OCI-LY3 (cell line): ENCODE data around the gene TMOD2.

Source experiments
- H2AFZ ChIP-seq: fragments of 200-600, 300-600 bp; shearing (Covaris generic); 2 replicates; pipeline ENCODE4 v1.6.0; 2014; ENCODE audit warnings: antibody characterized with exemption, low read depth, low read length
- H3K27ac ChIP-seq: fragments of 200-600, 300-600 bp; sonication (generic); 2 replicates; pipeline ENCODE4 v1.5.1; 2014; ENCODE audit warnings: mild to moderate bottlenecking, low read length, moderate library complexity, mixed read lengths
- H3K27me3 ChIP-seq: fragments of 200-600, 300-600 bp; sonication (generic); 2 replicates; pipeline ENCODE4 v1.6.1; 2014; ENCODE audit warnings: low read depth, low read length, mixed read lengths
- H3K36me3 ChIP-seq: fragments of 200-600, 300-600 bp; sonication (generic); replicated peaks from 2 replicates; pipeline ENCODE3; 2014; ENCODE audit warnings: low read depth, low read length, mixed read lengths
- H3K4me1 ChIP-seq: fragments of 300-600, 200-600 bp; sonication (generic); 2 replicates; pipeline ENCODE4 v1.6.1; 2014; ENCODE audit warnings: low read length, mixed read lengths
- H3K4me2 ChIP-seq: fragments of 200-600, 300-600 bp; sonication (generic); 2 replicates; pipeline ENCODE4 v1.6.1; 2014; ENCODE audit warnings: low read length, mixed read lengths
- H3K4me3 ChIP-seq: fragments of 300-600, 200-600 bp; sonication (generic); 2 replicates; pipeline ENCODE4 v1.5.1; 2014; ENCODE audit warnings: antibody characterized with exemption, mild to moderate bottlenecking, low read length, moderate library complexity
- H3K79me2 ChIP-seq: fragments of 300-600, 200-600 bp; shearing (Covaris generic); 2 replicates; pipeline ENCODE4 v1.6.1; 2014; ENCODE audit warnings: mild to moderate bottlenecking, low read length, mixed read lengths
- H3K9ac ChIP-seq: fragments of 300-600, 200-600 bp; shearing (Covaris generic); 2 replicates; pipeline ENCODE4 v1.6.0; 2014; ENCODE audit warnings: mild to moderate bottlenecking, low read length, moderate library complexity
- H3K9me3 ChIP-seq: fragments of 200-600, 300-600 bp; shearing (Covaris generic); 2 replicates; pipeline ENCODE4 v1.6.1; 2014; ENCODE audit warnings: low read length, mixed read lengths; ENCODE audit not compliant: insufficient read depth
- H4K20me1 ChIP-seq: fragments of 200-600, 300-600 bp; sonication (generic); 2 replicates; pipeline ENCODE4 v1.6.1; 2016; ENCODE audit warnings: low read length, mixed read lengths; ENCODE audit not compliant: insufficient read depth
- EZH2phosphoT487 ChIP-seq: fragments of 200-600 bp; shearing (Covaris generic); IDR thresholded peaks from 2 replicates; pipeline ENCODE4 v1.6.1; 2018; ENCODE audit warnings: antibody characterized with exemption, mixed run types, low read depth
- TF ChIP-seq, protein P1 (sequence below): fragments of 200-600, 300-600 bp; sonication (generic); IDR thresholded peaks from 2 replicates; pipeline ENCODE4 v1.5.1; 2014; ENCODE audit warnings: antibody characterized with exemption, low read length, low read depth

Gene TMOD2

DNA sequence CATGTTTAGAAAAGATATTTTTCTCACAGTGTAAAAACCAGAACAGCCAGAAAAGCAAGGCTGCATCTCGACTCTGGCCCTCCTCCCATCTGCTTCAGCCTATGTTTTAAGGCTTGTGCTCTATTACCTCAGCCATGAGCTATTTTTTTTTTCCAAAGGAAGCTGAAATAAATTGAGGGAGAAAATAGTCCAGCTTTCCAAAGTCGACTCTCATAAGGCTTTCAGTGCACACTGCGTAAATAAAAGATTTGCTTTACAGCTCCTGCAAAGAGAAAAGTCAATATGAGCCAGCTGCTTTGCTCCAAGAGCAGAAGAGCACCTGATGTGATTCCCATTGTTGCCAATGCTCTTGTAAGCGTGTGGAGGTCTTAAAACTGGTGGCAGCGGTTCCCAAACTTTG is 43.4 kb upstream of the TMOD2 start:
- H3K4me3 ChIP-seq = no peak overlapping the region
- TF ChIP-seq, protein P1, sequence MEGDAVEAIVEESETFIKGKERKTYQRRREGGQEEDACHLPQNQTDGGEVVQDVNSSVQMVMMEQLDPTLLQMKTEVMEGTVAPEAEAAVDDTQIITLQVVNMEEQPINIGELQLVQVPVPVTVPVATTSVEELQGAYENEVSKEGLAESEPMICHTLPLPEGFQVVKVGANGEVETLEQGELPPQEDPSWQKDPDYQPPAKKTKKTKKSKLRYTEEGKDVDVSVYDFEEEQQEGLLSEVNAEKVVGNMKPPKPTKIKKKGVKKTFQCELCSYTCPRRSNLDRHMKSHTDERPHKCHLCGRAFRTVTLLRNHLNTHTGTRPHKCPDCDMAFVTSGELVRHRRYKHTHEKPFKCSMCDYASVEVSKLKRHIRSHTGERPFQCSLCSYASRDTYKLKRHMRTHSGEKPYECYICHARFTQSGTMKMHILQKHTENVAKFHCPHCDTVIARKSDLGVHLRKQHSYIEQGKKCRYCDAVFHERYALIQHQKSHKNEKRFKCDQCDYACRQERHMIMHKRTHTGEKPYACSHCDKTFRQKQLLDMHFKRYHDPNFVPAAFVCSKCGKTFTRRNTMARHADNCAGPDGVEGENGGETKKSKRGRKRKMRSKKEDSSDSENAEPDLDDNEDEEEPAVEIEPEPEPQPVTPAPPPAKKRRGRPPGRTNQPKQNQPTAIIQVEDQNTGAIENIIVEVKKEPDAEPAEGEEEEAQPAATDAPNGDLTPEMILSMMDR = no peak
- no peak for TF ChIP-seq EZH2phosphoT487
- H2AFZ ChIP-seq = no peak overlapping the region
- H3K27ac ChIP-seq = no peak overlapping the region
- H3K4me2 ChIP-seq = no peak overlapping the region
- no peak overlapping the region for H3K9ac ChIP-seq
- H3K4me1 ChIP-seq = no peaks in the 10 kb centered on the region
- no peaks in the 10 kb centered on the region for H4K20me1 ChIP-seq
- no peaks in the 10 kb centered on the region for H3K27me3 ChIP-seq
- H3K79me2 ChIP-seq = no peaks in the 10 kb centered on the region
- H3K36me3 ChIP-seq = peaks cover 4% of the 10 kb centered on the region
- H3K9me3 ChIP-seq = no peaks in the 10 kb centered on the region

GRCh38 chr15:51709031-51709430 is 42.4 kb upstream of the TMOD2 start:
- H3K4me2 ChIP-seq = no peak overlapping the region
- no peak overlapping the region for H3K9ac ChIP-seq
- H4K20me1 ChIP-seq = no peaks in the 10 kb centered on the region
- H3K36me3 ChIP-seq = peaks cover 4% of the 10 kb centered on the region
- no peaks in the 10 kb centered on the region for H3K79me2 ChIP-seq
- no peaks in the 10 kb centered on the region for H3K27me3 ChIP-seq
- no peaks in the 10 kb centered on the region for H3K4me1 ChIP-seq
- H2AFZ ChIP-seq = no peak overlapping the region
- no peak overlapping the region for H3K4me3 ChIP-seq
- no peaks in the 10 kb centered on the region for H3K9me3 ChIP-seq
- TF ChIP-seq, protein P1 = no peak
- TF ChIP-seq EZH2phosphoT487 = no peak
- H3K27ac ChIP-seq = no peak overlapping the region

DNA sequence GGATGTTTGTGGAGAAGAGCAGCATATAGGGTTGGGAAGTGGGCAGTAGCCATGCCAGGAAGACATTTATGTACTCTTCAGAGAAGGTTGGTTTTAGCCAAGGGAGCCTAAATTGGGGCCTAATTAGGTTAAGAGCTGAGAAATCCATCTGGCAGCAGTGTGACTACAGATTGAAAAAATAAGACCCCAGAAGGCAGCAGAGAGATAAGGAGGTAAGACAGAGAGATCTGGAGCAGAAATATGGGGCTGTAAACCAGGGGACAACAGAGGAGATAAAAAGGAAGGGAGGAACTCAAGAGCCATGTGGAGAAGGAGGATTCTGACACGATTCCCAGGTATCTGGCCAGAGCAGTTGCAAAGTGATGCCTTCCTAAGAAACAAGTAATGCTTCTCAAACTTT is 37.2 kb upstream of the TMOD2 start:
- Histone ChIP-seq H2AFZ (no peak overlapping the region), H4K20me1 (no peaks in the 10 kb centered on the region), H3K79me2 (no peaks in the 10 kb centered on the region), H3K4me2 (no peak overlapping the region), H3K9me3 (no peaks in the 10 kb centered on the region), H3K9ac (no peak overlapping the region), H3K27me3 (no peaks in the 10 kb centered on the region), H3K4me3 (no peak overlapping the region), H3K36me3 (peaks cover 14% of the 10 kb centered on the region), H3K27ac (no peak overlapping the region), H3K4me1 (no peaks in the 10 kb centered on the region)
- TF ChIP-seq, protein P1 = no peak
- TF ChIP-seq EZH2phosphoT487 = no peak

DNA sequence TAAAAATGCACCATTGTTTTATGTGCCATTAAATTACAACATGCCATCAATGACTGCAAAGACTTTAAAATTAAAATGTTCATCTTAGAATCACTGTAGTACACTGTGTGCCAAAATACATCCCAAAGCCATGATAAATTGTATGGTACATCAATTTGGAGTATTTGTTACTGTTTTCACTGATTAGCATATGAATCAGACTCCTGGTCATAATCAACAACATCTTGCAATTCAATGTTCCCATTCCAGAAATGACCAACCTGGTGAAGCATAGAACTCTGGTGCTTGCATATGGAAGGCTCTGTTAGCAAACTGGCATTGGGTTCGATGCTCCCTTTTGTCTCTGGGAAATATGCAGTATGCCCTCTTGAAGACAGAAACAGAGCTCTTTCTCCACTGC is 36.5 kb upstream of the TMOD2 start:
- no peak for TF ChIP-seq EZH2phosphoT487
- TF ChIP-seq, protein P1 = no peak
- Histone ChIP-seq H3K36me3 (peaks cover 15% of the 10 kb centered on the region), H3K4me3 (no peak overlapping the region), H3K27ac (no peak overlapping the region), H3K4me1 (no peaks in the 10 kb centered on the region), H3K4me2 (no peak overlapping the region), H4K20me1 (no peaks in the 10 kb centered on the region), H3K27me3 (no peaks in the 10 kb centered on the region), H2AFZ (no peak overlapping the region), H3K79me2 (no peaks in the 10 kb centered on the region), H3K9me3 (no peaks in the 10 kb centered on the region), H3K9ac (no peak overlapping the region)
